H1 (cell line): Measurements from ENCODE around the gene ROBO2.

Experiments used
- CHD7 ChIP-seq: fragments of 300-600 bp; sonication (generic); IDR thresholded peaks from 2 replicates; pipeline ENCODE4 v1.7.1; 2012; ENCODE audit warnings: low read length, moderate library complexity, mild to moderate bottlenecking, inconsistent platforms; ENCODE audit not compliant: insufficient replicate concordance
- CTCF ChIP-seq, 3 experiments: IDR thresholded peaks; 1 replicate in 2 of 3; 2 replicates in 1 of 3; pipeline versions ENCODE4 v1.5.1 to v1.6.1; 2011; ENCODE audit warnings: low read length in 3 of 3, mild to moderate bottlenecking in 3 of 3, inconsistent platforms in 2 of 3, low read depth in 1 of 3, moderate library complexity in 1 of 3; ENCODE audit not compliant: insufficient read depth in 1 of 3; ENCODE audit errors: control extremely low read depth in 1 of 3
- EP300 ChIP-seq, 2 experiments: IDR thresholded peaks; 1 replicate in 1 of 2; 2 replicates in 1 of 2; pipeline ENCODE4 v1.6.1; 2011 to 2012; ENCODE audit warnings: low read depth in 2 of 2, low read length in 2 of 2, mild to moderate bottlenecking in 2 of 2, borderline replicate concordance in 1 of 2, inconsistent platforms in 1 of 2, moderate library complexity in 1 of 2
- EZH2 ChIP-seq: fragments of 200-600 bp; sonication (generic); IDR thresholded peaks from 2 replicates; pipeline ENCODE4 v1.7.1; 2012; ENCODE audit warnings: low read depth, mild to moderate bottlenecking, moderate library complexity, low read length, inconsistent platforms; ENCODE audit not compliant: severe bottlenecking
- HDAC6 ChIP-seq: IDR thresholded peaks from one replicate; pipeline ENCODE4 v1.7.1; 2012; ENCODE audit warnings: low read depth, mild to moderate bottlenecking, inconsistent platforms, low read length, moderate library complexity
- POLR2A ChIP-seq, 2 experiments: IDR thresholded peaks; 1 replicate in 1 of 2; 2 replicates in 1 of 2; pipeline ENCODE4 v1.6.1; 2011; ENCODE audit warnings: low read depth in 2 of 2, low read length in 2 of 2, mild to moderate bottlenecking in 2 of 2; ENCODE audit errors: control extremely low read depth in 1 of 2
- POLR2AphosphoS5 ChIP-seq: IDR thresholded peaks from 2 replicates; pipeline ENCODE4 v1.6.1; 2011; ENCODE audit warnings: low read depth, low read length

- TF ChIP-seq CTCF (IDR thresholded peaks at IDR 0.05; ENCODE audit: control extremely low read depth in 1 of 3, insufficient read depth in 1 of 3, low read depth in 1 of 3, low read length in 3 of 3): no peak
- no peak for TF ChIP-seq POLR2A (IDR thresholded peaks at IDR 0.05; ENCODE audit: control extremely low read depth in 1 of 2, low read depth in 2 of 2, low read length in 2 of 2)
- no peak for TF ChIP-seq HDAC6
- TF ChIP-seq CHD7: no peak
- no peak for TF ChIP-seq EP300 (IDR thresholded peaks at IDR 0.05; ENCODE audit: borderline replicate concordance in 1 of 2, low read depth in 2 of 2, low read length in 2 of 2)
- TF ChIP-seq EZH2: no peak
- no peak for TF ChIP-seq POLR2AphosphoS5
Measured at GRCh38 chr3:77139624-77140023, 99.7 kb downstream of the ROBO2 start.
